Heart left ventricle (tissue), 13 donors: ENCODE data around the gene BCAS1.

ENCODE experiments used
- CTCF ChIP-seq, 12 donors: fragments of 200-600 bp; sonication (generic) in 4 of 12; IDR thresholded peaks; one replicate each; pipeline versions ENCODE4 v1.5.0 to v1.8.0; 2018 to 2022; ENCODE audit warnings: antibody characterized with exemption in 12 of 12, mild to moderate bottlenecking in 5 of 12
- POLR2A ChIP-seq, 2 donors: fragments of 450-650 bp; IDR thresholded peaks; one replicate each; pipeline ENCODE4 v1.6.1; 2017; ENCODE audit warnings: antibody characterized with exemption in 2 of 2, mild to moderate bottlenecking in 2 of 2, moderate library complexity in 2 of 2
- donor health status: ischemic (EF 13 %, LVEDD 7.1; RV severe dilation, severe dysfunction).
- donor health status: DM: no; HTN: yes; CAD: no.
- donor health status: DM: no; HTN: no; CAD: no.
- donor health status: ischemic (EF 25% LVEDD 6.9; RV normal size, moderate dysfunction).
- donor health status: ischemic (EF 25% LVEDD 5.7; RV mildly dilated, moderate dysfunction).
- donor health status: ischemic (EF 35%, LVEDD 5.7; RV mildly dilated, moderate dysfunction).
- donor health status: nonischemic (EF 11% LVEDD 7.7; RV severe dilation, severe dysfunction).
- donor health status: DM: yes; HTN: yes; CAD: no.
- donor health status: PGD.
- donor health status: ischemic (EF 29% LVEDD 5.4; RV normal size, mild dysfunction).
- donor health status: nonischemic (EF 23%, LVEDD 6.1; RV moderate dilation, normal function).

GRCh38 chr20:54047048-54047447, 23.3 kb downstream of the BCAS1 start:
- no peak for TF ChIP-seq CTCF (IDR thresholded peaks at IDR 0.05)
- no peak for TF ChIP-seq POLR2A (IDR thresholded peaks at IDR 0.05)
